ENCODE data around the gene GAPDHS.

The GAPDHS gene

DNA sequence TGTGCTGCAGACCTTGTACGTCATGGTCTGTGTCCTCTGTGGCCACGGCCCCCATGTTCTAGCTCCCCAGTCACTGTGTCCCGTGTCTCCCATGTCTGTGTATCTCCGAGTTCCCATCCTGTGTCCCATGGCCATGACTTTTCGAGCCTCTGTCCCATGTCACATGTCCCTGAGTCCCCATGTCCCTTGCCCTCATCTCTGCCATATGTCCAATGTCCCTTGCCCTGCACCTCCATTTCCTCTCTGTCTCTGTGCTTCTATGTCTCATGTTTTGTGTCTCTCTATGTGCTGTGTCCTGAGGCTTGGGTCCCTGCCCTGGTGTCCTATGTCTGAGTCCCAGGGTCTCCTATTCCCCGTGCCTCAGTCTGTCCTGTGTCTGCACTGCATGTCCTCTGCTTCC lies 28.2 kb downstream of the GAPDHS start:
- no peak overlapping the region for H3K4me3 ChIP-seq (ENCODE audit: low read length)
- TF ChIP-seq, protein P1, sequence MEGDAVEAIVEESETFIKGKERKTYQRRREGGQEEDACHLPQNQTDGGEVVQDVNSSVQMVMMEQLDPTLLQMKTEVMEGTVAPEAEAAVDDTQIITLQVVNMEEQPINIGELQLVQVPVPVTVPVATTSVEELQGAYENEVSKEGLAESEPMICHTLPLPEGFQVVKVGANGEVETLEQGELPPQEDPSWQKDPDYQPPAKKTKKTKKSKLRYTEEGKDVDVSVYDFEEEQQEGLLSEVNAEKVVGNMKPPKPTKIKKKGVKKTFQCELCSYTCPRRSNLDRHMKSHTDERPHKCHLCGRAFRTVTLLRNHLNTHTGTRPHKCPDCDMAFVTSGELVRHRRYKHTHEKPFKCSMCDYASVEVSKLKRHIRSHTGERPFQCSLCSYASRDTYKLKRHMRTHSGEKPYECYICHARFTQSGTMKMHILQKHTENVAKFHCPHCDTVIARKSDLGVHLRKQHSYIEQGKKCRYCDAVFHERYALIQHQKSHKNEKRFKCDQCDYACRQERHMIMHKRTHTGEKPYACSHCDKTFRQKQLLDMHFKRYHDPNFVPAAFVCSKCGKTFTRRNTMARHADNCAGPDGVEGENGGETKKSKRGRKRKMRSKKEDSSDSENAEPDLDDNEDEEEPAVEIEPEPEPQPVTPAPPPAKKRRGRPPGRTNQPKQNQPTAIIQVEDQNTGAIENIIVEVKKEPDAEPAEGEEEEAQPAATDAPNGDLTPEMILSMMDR (conservative IDR thresholded peaks at IDR 0.05; ENCODE audit: low read length) = no peak
- no peak for DNase-seq (ENCODE audit: low read depth)

DNA sequence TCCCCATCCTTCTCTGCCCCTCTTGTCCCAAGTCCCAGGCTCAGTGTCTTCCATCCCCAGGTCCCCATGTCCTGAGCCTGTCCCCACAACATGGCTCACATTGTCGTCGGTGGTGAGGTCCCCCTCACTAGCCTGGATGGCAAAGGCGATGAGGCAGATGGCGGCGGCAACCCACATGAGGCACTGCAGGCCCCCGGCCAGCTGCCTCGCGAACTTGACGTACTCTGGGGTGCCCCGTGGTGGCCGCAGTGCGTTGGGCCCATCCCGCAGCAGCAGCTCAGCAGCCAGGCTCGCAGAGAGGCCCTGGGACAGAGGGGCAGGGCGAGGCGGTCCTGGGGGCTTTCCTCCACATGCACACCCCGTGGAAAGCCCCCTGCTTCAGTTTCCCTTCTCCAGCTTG lies 29.1 kb downstream of the GAPDHS start:
- no peak for DNase-seq (ENCODE audit: low read depth)
- TF ChIP-seq, protein P1 (conservative IDR thresholded peaks at IDR 0.05; ENCODE audit: low read length) = no peak
- H3K4me3 ChIP-seq (ENCODE audit: low read length) = no peak overlapping the region

DNA sequence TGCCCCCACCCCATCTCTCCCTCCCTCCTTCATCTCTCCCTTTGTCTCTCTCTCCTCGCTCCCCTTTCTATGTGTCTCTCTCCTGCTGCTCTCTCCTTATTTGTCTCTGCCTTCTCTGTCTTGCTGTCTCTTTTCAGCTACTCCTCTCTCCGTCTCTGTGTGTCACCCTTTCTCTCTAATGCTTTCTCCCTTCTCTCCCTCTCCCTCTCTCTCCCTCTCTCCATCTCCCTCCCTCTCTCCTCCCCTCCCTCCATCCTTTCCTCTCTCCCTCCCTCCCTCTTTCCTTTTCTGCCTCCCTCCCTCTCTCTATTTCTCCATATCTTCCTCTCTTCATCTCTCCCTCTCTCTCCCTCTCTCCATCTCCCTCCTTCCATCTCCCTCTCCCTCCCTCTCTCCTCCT lies 29.5 kb downstream of the GAPDHS start:
- H3K4me3 ChIP-seq (ENCODE audit: low read length) = no peak overlapping the region
- TF ChIP-seq, protein P1 (conservative IDR thresholded peaks at IDR 0.05; ENCODE audit: low read length) = no peak
- no peak for DNase-seq (ENCODE audit: low read depth)

DNA sequence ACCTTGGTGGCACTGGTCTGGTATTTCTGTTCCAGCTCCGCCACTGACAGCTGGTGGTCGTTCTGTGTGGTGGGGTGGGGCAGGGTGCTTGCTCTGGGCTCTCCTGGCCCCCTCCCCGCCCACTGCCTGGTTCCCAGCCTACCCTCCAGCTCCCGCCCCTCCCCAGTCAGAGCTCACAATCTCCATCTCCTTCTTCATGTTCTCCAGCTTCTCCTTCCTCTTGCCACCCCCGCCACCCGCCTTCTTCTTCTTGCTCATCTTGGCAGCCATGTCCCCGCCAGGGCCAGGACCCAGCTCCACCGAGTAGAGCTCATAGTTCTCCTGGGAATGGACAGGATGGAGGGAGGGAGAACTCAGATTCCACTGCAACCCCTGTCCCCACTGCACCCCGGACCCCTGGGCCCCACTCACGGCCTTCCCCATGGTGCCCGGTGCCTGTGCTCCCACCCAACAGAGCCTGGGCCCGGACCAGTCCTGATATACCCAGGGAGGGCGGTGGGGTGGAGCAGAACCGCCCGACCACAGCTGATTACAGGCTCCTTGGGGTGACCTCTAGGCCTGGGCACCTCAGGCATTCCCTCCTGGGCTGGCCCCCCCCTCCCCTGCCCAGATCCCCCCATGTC lies 30.1 kb downstream of the GAPDHS start, which contains the start of gene ATP4A:
ATP4A (minus strand) TSS at position 452 of the 623 bp plus-strand sequence; CDS start at position 423, 29 bp downstream.
- no peak within 1 kb of the TSS for H3K4me3 ChIP-seq (ENCODE audit: low read length)
- no peak for DNase-seq (ENCODE audit: low read depth)
- TF ChIP-seq, protein P1 (conservative IDR thresholded peaks at IDR 0.05; ENCODE audit: low read length) = no peak

DNA sequence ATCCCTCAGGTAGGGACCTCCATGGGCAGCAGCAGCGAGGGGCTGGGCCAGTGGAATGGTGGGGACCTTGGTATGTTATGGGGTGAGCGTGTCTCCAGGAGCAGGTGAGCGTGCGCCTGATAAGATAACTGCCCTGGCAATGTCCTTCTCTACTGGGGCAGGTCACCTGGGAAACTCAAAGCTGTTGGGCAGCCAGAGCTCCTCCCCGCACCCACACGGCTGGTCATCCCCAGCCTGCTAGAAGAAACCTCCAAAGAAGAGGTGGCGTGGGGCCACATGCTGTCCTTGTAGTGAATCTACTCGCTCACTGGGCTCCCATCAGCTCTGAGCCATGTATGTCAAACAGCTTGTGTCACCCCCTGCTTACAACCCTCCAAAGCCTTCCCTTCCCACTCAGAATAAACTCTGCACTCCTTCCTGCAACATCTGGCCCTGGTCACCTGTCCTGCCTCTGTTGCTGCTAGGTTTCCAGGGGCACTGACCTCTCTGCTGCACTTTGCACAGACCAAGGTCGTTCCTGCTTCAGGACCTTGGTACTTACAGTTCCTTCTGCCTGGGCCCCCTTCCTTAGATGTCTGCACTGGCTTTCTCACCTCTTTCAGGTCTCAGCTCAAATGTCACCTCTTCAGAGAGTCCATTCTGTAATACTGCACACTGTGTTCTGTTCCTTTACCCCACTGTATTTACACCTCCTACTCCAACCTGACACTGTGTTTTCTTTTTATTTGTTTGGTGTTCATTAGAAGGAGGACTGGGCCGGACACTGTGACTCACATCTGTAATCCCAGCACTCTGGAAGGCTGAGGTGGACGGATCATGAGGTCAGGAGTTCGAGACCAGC lies 32.0 kb downstream of the GAPDHS start:
- H3K4me3 ChIP-seq (ENCODE audit: low read length) = no peak overlapping the region
- DNase-seq (ENCODE audit: low read depth) = no peak
- TF ChIP-seq, protein P1 (conservative IDR thresholded peaks at IDR 0.05; ENCODE audit: low read length) = no peak

DNA sequence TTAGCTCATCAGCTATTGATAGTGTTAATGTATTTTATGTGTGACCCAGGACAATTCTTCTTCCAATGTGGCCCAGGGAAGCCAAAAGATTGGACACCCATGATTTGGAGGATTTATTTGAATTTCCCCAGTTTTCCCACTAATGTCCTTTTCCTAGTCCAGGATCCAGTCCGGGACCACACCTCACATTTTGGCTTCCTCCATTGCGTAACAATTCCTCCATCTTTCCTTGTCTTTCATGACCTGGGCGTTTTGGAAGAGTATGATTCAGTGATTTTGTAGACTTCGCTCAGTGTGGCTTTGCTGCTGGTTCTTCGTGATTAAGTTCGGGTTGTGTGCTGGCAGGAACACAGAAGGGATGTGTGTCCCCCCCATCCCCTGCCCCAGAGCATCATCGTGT lies 33.5 kb downstream of the GAPDHS start:
- no peak for DNase-seq (ENCODE audit: low read depth)
- no peak overlapping the region for H3K4me3 ChIP-seq (ENCODE audit: low read length)
- TF ChIP-seq, protein P1 (conservative IDR thresholded peaks at IDR 0.05; ENCODE audit: low read length) = no peak
